HepG2 (cell line): ENCODE data around the gene ELL. TPM values are rescaled to one million over a fixed set of nuclear protein-coding genes. Genes with fewer than 3 reads are reported as not detected.
A peak's percentile ranks its signal among the peaks of the same experiment; 100 is the strongest.

Experiments used
- CAMTA2 ChIP-seq: sonication (generic); formaldehyde crosslinking; IDR thresholded peaks from 2 replicates; pipeline ENCODE4 v1.4.0; 2020; ENCODE audit warnings: mild to moderate bottlenecking, missing genetic modification reagents, borderline replicate concordance
- E2F5 ChIP-seq: sonication (generic); formaldehyde crosslinking; conservative IDR thresholded peaks from 2 replicates; pipeline ENCODE4 v1.4.0; 2020; ENCODE audit warnings: missing genetic modification reagents
- EP300 ChIP-seq, 3 experiments: sonication (generic) in 1 of 3; formaldehyde crosslinking in 1 of 3; IDR thresholded peaks; 2 replicates each; pipeline versions ENCODE4 v1.5.1 to v1.6.1; 2011 to 2020; ENCODE audit warnings: low read depth in 2 of 3, low read length in 2 of 3, borderline replicate concordance in 1 of 3, improper control_type of control experiment in 1 of 3, mild to moderate bottlenecking in 1 of 3, missing genetic modification reagents in 1 of 3, moderate library complexity in 1 of 3
- ETS1 ChIP-seq: sonication (generic); formaldehyde crosslinking; IDR thresholded peaks from 2 replicates; pipeline ENCODE4 v1.4.0; 2020; ENCODE audit warnings: missing genetic modification reagents
- HHEX ChIP-seq: IDR thresholded peaks from 2 replicates; pipeline ENCODE4 v1.6.1; 2016; ENCODE audit warnings: control low read depth
- KLF12 ChIP-seq: sonication (generic); formaldehyde crosslinking; IDR thresholded peaks from 2 replicates; pipeline ENCODE4 v1.4.0; 2020; ENCODE audit warnings: missing genetic modification reagents, borderline replicate concordance
- MLXIP ChIP-seq: sonication (generic); formaldehyde crosslinking; IDR thresholded peaks from 2 replicates; pipeline ENCODE4 v1.9.0; 2021; ENCODE audit warnings: missing genetic modification reagents, borderline replicate concordance
- RNF2 ChIP-seq: fragments of 450-650 bp; conservative IDR thresholded peaks from 2 replicates; pipeline ENCODE4 v1.6.1; 2016; ENCODE audit warnings: low read depth
- SALL1 ChIP-seq: sonication (generic); formaldehyde crosslinking; IDR thresholded peaks from 2 replicates; pipeline ENCODE4 v1.8.0; 2022; ENCODE audit warnings: mild to moderate bottlenecking, missing genetic modification reagents
- XRCC5 ChIP-seq: fragments of 200-400 bp; formaldehyde crosslinking; optimal IDR thresholded peaks from 2 replicates; pipeline ENCODE3; 2017; ENCODE audit warnings: mild to moderate bottlenecking, low read length
- ZFY ChIP-seq: sonication (generic); formaldehyde crosslinking; IDR thresholded peaks from 2 replicates; pipeline ENCODE4 v1.4.0; 2020; ENCODE audit warnings: missing genetic modification reagents
- ZNF451 ChIP-seq: sonication (generic); formaldehyde crosslinking; IDR thresholded peaks from 2 replicates; pipeline ENCODE4 v1.5.0; 2020; ENCODE audit warnings: mild to moderate bottlenecking, missing genetic modification reagents
- ZNF550 ChIP-seq: sonication (generic); formaldehyde crosslinking; IDR thresholded peaks from 2 replicates; pipeline ENCODE4 v1.4.0; 2020; ENCODE audit warnings: mild to moderate bottlenecking, missing genetic modification reagents, borderline replicate concordance
- ZNF687 ChIP-seq: sonication (generic); formaldehyde crosslinking; IDR thresholded peaks from 2 replicates; pipeline ENCODE4 v1.5.1; 2020; ENCODE audit warnings: mild to moderate bottlenecking, missing genetic modification reagents, moderate library complexity
- polyA plus RNA-seq, 8 experiments: library from polyadenylated mRNA; depleted of rRNA in 3 of 8; stranded (reverse) in 7 of 8; unstranded in 1 of 8; fragments of >200 nt; fragmentation: Illumina TruSeq in 4 of 8; extraction: Trizol in 4 of 8; gene quantifications; 2 replicates each; pipeline versions ENCODE4 v1.2.1 to v1.2.3, GENCODE V29; 2011 to 2016; ENCODE audit warnings: low read depth in 4 of 8, missing spikeins in 1 of 8, mixed read lengths in 1 of 8; ENCODE audit not compliant: insufficient read depth in 1 of 8
- total RNA-seq, 5 experiments: library from RNA; depleted of rRNA; stranded (reverse); fragments of >200 nt; fragmentation: Illumina TruSeq; extraction: Trizol; gene quantifications; 2 replicates each; pipeline ENCODE4 v1.2.3, GENCODE V29; 2016; ENCODE audit warnings: low read depth in 1 of 5
- TF ChIP-seq, protein P1 (sequence below): sonication (generic); formaldehyde crosslinking; IDR thresholded peaks from 2 replicates; pipeline ENCODE4 v1.8.1; 2023; ENCODE audit warnings: missing genetic modification reagents, inconsistent platforms, borderline replicate concordance

ELL gene
- total and polyA plus RNA-seq, 2 of the 13 experiments (the other 11 are each of a cell fraction or from before 2014, with no cell fraction given): 3.7 to 5.4 TPM

GRCh38 chr19:18419699-18420460 is 102.0 kb downstream of the ELL start (continued):
- TF ChIP-seq KLF12 (CRISPR knock-in tag): 0 out of 2 replicates have a peak, but pooled peaks have one; percentile 60
- TF ChIP-seq ZNF451 (CRISPR knock-in tag): no peak; the same call in 1 of the 2 replicates
- peak; percentile 73; the same call in 1 of the 2 replicates for TF ChIP-seq CAMTA2 (CRISPR knock-in tag)
- TF ChIP-seq SALL1 (CRISPR knock-in tag): peak; percentile 41; the same call in 1 of the 2 replicates
- peak in 1 of 2 experiments; percentile 21; a peak in 1 of 4 replicates for TF ChIP-seq EP300 (IDR thresholded peaks at IDR 0.05; ENCODE audit: low read depth in 2 of 2, low read length in 2 of 2)
- TF ChIP-seq EP300 (CRISPR knock-in tag; IDR thresholded peaks at IDR 0.05; ENCODE audit: borderline replicate concordance): no peak
- TF ChIP-seq, protein P1, sequence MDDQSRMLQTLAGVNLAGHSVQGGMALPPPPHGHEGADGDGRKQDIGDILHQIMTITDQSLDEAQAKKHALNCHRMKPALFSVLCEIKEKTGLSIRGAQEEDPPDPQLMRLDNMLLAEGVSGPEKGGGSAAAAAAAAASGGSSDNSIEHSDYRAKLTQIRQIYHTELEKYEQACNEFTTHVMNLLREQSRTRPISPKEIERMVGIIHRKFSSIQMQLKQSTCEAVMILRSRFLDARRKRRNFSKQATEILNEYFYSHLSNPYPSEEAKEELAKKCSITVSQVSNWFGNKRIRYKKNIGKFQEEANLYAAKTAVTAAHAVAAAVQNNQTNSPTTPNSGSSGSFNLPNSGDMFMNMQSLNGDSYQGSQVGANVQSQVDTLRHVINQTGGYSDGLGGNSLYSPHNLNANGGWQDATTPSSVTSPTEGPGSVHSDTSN (CRISPR knock-in tag): no peak
- peak; percentile 52; the same call in 1 of the 2 replicates for TF ChIP-seq E2F5 (CRISPR knock-in tag)
- TF ChIP-seq ZFY (CRISPR knock-in tag): 0 out of 2 replicates have a peak, but pooled peaks have one; percentile 10
- no peak for TF ChIP-seq ZNF550
- TF ChIP-seq XRCC5: peak; percentile 33
- TF ChIP-seq ZNF687 (CRISPR knock-in tag): peak; percentile 88
- no peak for TF ChIP-seq HHEX (CRISPR knock-in tag)
- TF ChIP-seq ETS1 (CRISPR knock-in tag): no peak
- TF ChIP-seq RNF2: 0 out of 2 replicates have a peak, but pooled peaks have one; percentile 27
- no peak for TF ChIP-seq MLXIP (CRISPR knock-in tag)
